ENCODE results near the gene IRF2BP1. TPM values are rescaled to one million over a fixed set of nuclear protein-coding genes. Genes with fewer than 3 reads are reported as not detected.

IRF2BP1 gene
- total and polyA plus RNA-seq, 2 of the 13 experiments (the other 11 are each of a cell fraction or from before 2014, with no cell fraction given) = 4.3 to 14.3 TPM

GRCh38 chr19:45911291-45911690 is 25.4 kb upstream of the IRF2BP1 start (continued):
- TF ChIP-seq ZBTB39 (CRISPR knock-in tag; IDR thresholded peaks at IDR 0.05) = no peak
- no peak for TF ChIP-seq FOXJ3 (CRISPR knock-in tag; IDR thresholded peaks at IDR 0.05; ENCODE audit: borderline replicate concordance)
- TF ChIP-seq HCFC1 (IDR thresholded peaks at IDR 0.05; ENCODE audit: low read depth, low read length) = 0 out of 2 replicates have a peak, but pooled peaks have one; percentile 15
- no peak for TF ChIP-seq ZNF768 (CRISPR knock-in tag; IDR thresholded peaks at IDR 0.05)
- no peak for TF ChIP-seq RFXANK (CRISPR knock-in tag; IDR thresholded peaks at IDR 0.05)
- no peak for TF ChIP-seq ARHGAP35 (CRISPR knock-in tag; IDR thresholded peaks at IDR 0.05; ENCODE audit: borderline replicate concordance)
- peak; percentile 56; the same call in 1 of the 2 replicates for TF ChIP-seq ZNF687 (CRISPR knock-in tag; IDR thresholded peaks at IDR 0.05)
- no peak for TF ChIP-seq KLF12 (CRISPR knock-in tag; IDR thresholded peaks at IDR 0.05; ENCODE audit: borderline replicate concordance)
- TF ChIP-seq ZNF816 (CRISPR knock-in tag; IDR thresholded peaks at IDR 0.05; ENCODE audit: borderline replicate concordance) = no peak
- TF ChIP-seq CC2D1A (CRISPR knock-in tag; IDR thresholded peaks at IDR 0.05) = no peak
- TF ChIP-seq ARNT (IDR thresholded peaks at IDR 0.05) = no peak
- no peak for TF ChIP-seq NFYB (CRISPR knock-in tag; IDR thresholded peaks at IDR 0.05)
- no peak for TF ChIP-seq GPN1 (CRISPR knock-in tag; IDR thresholded peaks at IDR 0.05; ENCODE audit: borderline replicate concordance)
- TF ChIP-seq THAP9 (CRISPR knock-in tag; IDR thresholded peaks at IDR 0.05; ENCODE audit: borderline replicate concordance) = no peak
- no peak for TF ChIP-seq MXD4 (CRISPR knock-in tag; IDR thresholded peaks at IDR 0.05)
- TF ChIP-seq PRDM10 (CRISPR knock-in tag; IDR thresholded peaks at IDR 0.05; ENCODE audit: low read depth) = no peak
- TF ChIP-seq EED (CRISPR knock-in tag; IDR thresholded peaks at IDR 0.05) = no peak
- peak; percentile 35; the same call in 1 of the 2 replicates for TF ChIP-seq SALL1 (CRISPR knock-in tag; IDR thresholded peaks at IDR 0.05)
- TF ChIP-seq ZNF446 (CRISPR knock-in tag; IDR thresholded peaks at IDR 0.05) = no peak

All from HepG2 (cell line).